Body of pancreas (tissue), 4 donors: ENCODE results near the gene ECSIT. TPM values are rescaled to one million over a fixed set of nuclear protein-coding genes. Genes with fewer than 3 reads are reported as not detected.

Source experiments
- ATAC-seq: fragments of 150-250 bp; one replicate; pipeline ENCODE4 v1.9.1; 2016
- DNase-seq, 4 donors: peaks; one replicate each; pipeline ENCODE4 v3.0.0-alpha.2; 2019
- H3K27ac ChIP-seq, 4 donors: fragments of 200-600 bp; sonication (generic); 1 replicate in 3 of 4; 2 replicates in 1 of 4; pipeline versions ENCODE4 v1.5.1 to v1.6.1; 2016 to 2019; ENCODE audit warnings: mild to moderate bottlenecking in 1 of 4, mixed read lengths in 1 of 4, moderate library complexity in 1 of 4
- H3K27me3 ChIP-seq, 2 donors: fragments of 200-600 bp; sonication (generic); one replicate each; pipeline ENCODE4 v1.6.0; 2016; ENCODE audit warnings: mild to moderate bottlenecking in 1 of 2
- H3K36me3 ChIP-seq, 2 donors: fragments of 200-600 bp; sonication (generic); replicated peaks in 1 of 2; 2 replicates each; pipeline ENCODE4 v1.5.1; 2016; ENCODE audit warnings: low read depth in 2 of 2; ENCODE audit not compliant: insufficient read depth in 1 of 2
- H3K4me1 ChIP-seq: fragments of 200-600 bp; sonication (generic); one replicate; pipeline ENCODE4 v1.6.0; 2016
- H3K4me3 ChIP-seq, 2 donors: fragments of 200-600 bp; sonication (generic); 1 replicate in 1 of 2; 2 replicates in 1 of 2; pipeline ENCODE4 v1.5.1; 2016 to 2019
- H3K9me3 ChIP-seq, 3 donors: fragments of 200-600 bp; sonication (generic); 1 replicate in 2 of 3; 2 replicates in 1 of 3; pipeline ENCODE4 v1.5.1; 2016
- CTCF ChIP-seq, 7 experiments: fragments of 450-650 bp in 4 of 7; fragments of 200-600 bp in 3 of 7; sonication (generic) in 3 of 7; IDR thresholded peaks; one replicate each; pipeline ENCODE4 v1.5.1; 2016 to 2019; ENCODE audit warnings: antibody characterized with exemption in 7 of 7
- POLR2A ChIP-seq, 3 donors: fragments of 450-650 bp; IDR thresholded peaks; one replicate each; pipeline ENCODE4 v1.6.1; 2016; ENCODE audit warnings: antibody characterized with exemption in 3 of 3, mild to moderate bottlenecking in 2 of 3
- WGBS, 2 donors: methylation state at CpG; one replicate each; pipeline ENCODE4 v1.1.5; 2017; 5-methylcytosine and 5-hydroxymethylcytosine counted together
- intact Hi-C: fragments of 100-400 bp; cut with DNase I; formaldehyde crosslinking; loops from one replicate; pipeline ENCODE4 v1.15.1; 2023
- microRNA-seq, 2 donors: library from miRNA; unstranded; fragments of <30 nt; microRNA quantifications; one replicate each; pipeline ENCODE4, GENCODE V29; 2016; ENCODE audit warnings: borderline number of aligned reads in 2 of 2, borderline replicate concordance in 2 of 2
- small RNA-seq: library from RNA; depleted of rRNA; stranded (forward); fragments of <200 nt; gene quantifications from one replicate; pipeline ENCODE3, GENCODE V24; 2016
- total RNA-seq, 2 donors: library from RNA; depleted of rRNA; stranded (reverse); fragments of >200 nt; gene quantifications; one replicate each; pipeline ENCODE4 v1.1.0, GENCODE V29; 2016

Gene ECSIT
- total RNA-seq, 2 donors from 2014 or later = 55.8 to 79.1 TPM

GRCh38 chr19:11458236-11458900 lies 70.6 kb downstream of the ECSIT start:
- intact Hi-C loops = loop anchor here (10.0 kb wide), 1 partner anchor 444 kb away; no protein-coding TSS in a partner anchor
- no peaks in the 10 kb centered on the region for H3K9me3 ChIP-seq
- H3K36me3 ChIP-seq = no peaks in the 10 kb centered on the region
- no peak for ATAC-seq
- 73 to 74% methylated on average over 5 to 19 of the region's 19 CpGs for WGBS, 2 donors
- no peak overlapping the region for H3K27ac ChIP-seq
- no peaks in the 10 kb centered on the region for H3K27me3 ChIP-seq
- no peaks in the 10 kb centered on the region for H3K4me1 ChIP-seq
- DNase-seq = no peak
- TF ChIP-seq POLR2A (IDR thresholded peaks at IDR 0.05) = no peak
- no peak overlapping the region for H3K4me3 ChIP-seq

- H3K27me3 ChIP-seq = no peaks in the 10 kb centered on the region
- intact Hi-C loops = loop anchor here (10.0 kb wide), 1 partner anchor 443 kb away; no protein-coding TSS in a partner anchor
- no peaks in the 10 kb centered on the region for H3K36me3 ChIP-seq
- no peak for ATAC-seq
- 76 to 88% methylated on average over 5 to 19 of the region's 20 CpGs for WGBS, 2 donors
- H3K4me1 ChIP-seq = no peaks in the 10 kb centered on the region
- no peak overlapping the region for H3K27ac ChIP-seq
- DNase-seq = no peak
- H3K4me3 ChIP-seq = no peak overlapping the region
- no peaks in the 10 kb centered on the region for H3K9me3 ChIP-seq
- TF ChIP-seq CTCF (IDR thresholded peaks at IDR 0.05) = no peak
- no peak for TF ChIP-seq POLR2A (IDR thresholded peaks at IDR 0.05)
These were observed 71.1 kb downstream of the ECSIT start for GRCh38 chr19:11457831-11458230.

- TF ChIP-seq CTCF (IDR thresholded peaks at IDR 0.05) = no peak
- TF ChIP-seq POLR2A (IDR thresholded peaks at IDR 0.05) = no peak
- no peak for ATAC-seq
- WGBS, 2 donors = 28 to 33% methylated on average over 4 to 18 of the region's 18 CpGs
These were observed 71.8 kb downstream of the ECSIT start for GRCh38 chr19:11457115-11457514.

GRCh38 chr19:11456659-11457058 lies 72.3 kb downstream of the ECSIT start:
- no peaks in the 10 kb centered on the region for H3K36me3 ChIP-seq
- TF ChIP-seq CTCF (IDR thresholded peaks at IDR 0.05) (no peak), POLR2A (IDR thresholded peaks at IDR 0.05) (no peak)
- no peak for ATAC-seq
- intact Hi-C loops = loop anchor here (10.0 kb wide), 1 partner anchor 442 kb away; no protein-coding TSS in a partner anchor
- no peak overlapping the region for H3K27ac ChIP-seq
- no peak overlapping the region for H3K4me3 ChIP-seq
- no peaks in the 10 kb centered on the region for H3K27me3 ChIP-seq
- 86 to 89% methylated on average over 6 to 7 of the region's 7 CpGs for WGBS, 2 donors
- no peaks in the 10 kb centered on the region for H3K9me3 ChIP-seq
- no peaks in the 10 kb centered on the region for H3K4me1 ChIP-seq
- no peak for DNase-seq

More at GRCh38 chr19:11457115-11457514, 71.8 kb downstream of the ECSIT start:
- Histone ChIP-seq H3K4me3 (no peak overlapping the region), H3K9me3 (no peaks in the 10 kb centered on the region), H3K27me3 (no peaks in the 10 kb centered on the region), H3K4me1 (no peaks in the 10 kb centered on the region), H3K36me3 (no peaks in the 10 kb centered on the region), H3K27ac (no peak overlapping the region)
- no peak for DNase-seq
- intact Hi-C loops = loop anchor here (10.0 kb wide), 1 partner anchor 442 kb away; no protein-coding TSS in a partner anchor

Small RNA genes within 50 kb of the gene (microRNA-seq; reads per million reads assigned to microRNA genes)
- 0 reads per million in 2 donors for gene MIR7974

Small RNA genes within 50 kb of the gene (small RNA-seq; reads per million reads assigned to genes)
- not detected for gene MIR7974
- not detected for gene RN7SL833P

Other genes with a start within 250 kb of the ECSIT start
- not detected for gene TSPAN16, start 233.0 kb downstream of the ECSIT start, total RNA-seq
- 10 to 100 TPM; 47.1 to 51.6 TPM for gene RAB3D, start 189.5 kb downstream of the ECSIT start, total RNA-seq
- 100 to 1,000 TPM; 176 to 197 TPM for gene TMEM205, start 182.9 kb downstream of the ECSIT start, total RNA-seq
- gene CCDC159, start 182.6 kb downstream of the ECSIT start, total RNA-seq = 10 to 100 TPM; 26.5 to 32.6 TPM
- gene PLPPR2, start 173.7 kb downstream of the ECSIT start, total RNA-seq = 10 to 100 TPM in 1 of 2 donors, 1 to 10 TPM in 1; 9.9 to 30.3 TPM
- gene SWSAP1, start 154.5 kb downstream of the ECSIT start, total RNA-seq = 1 to 10 TPM in 1 of 2 donors, under 1 TPM in 1; 0.78 to 2.0 TPM
- gene EPOR, start 144.8 kb downstream of the ECSIT start, total RNA-seq = 10 to 100 TPM; 15.0 to 20.4 TPM
- 10 to 100 TPM; 35.0 to 56.0 TPM for gene RGL3, start 109.8 kb downstream of the ECSIT start, total RNA-seq
- under 1 TPM in 1 of 2 donors, not detected in 1; 0.26 TPM for gene ODAD3, start 94.0 kb downstream of the ECSIT start, total RNA-seq
- 100 to 1,000 TPM; 134 to 194 TPM for gene PRKCSH, start 93.5 kb downstream of the ECSIT start, total RNA-seq
- gene ELAVL3, start 48.1 kb downstream of the ECSIT start, total RNA-seq = not detected
- gene ZNF653, start 23.3 kb downstream of the ECSIT start, total RNA-seq = 10 to 100 TPM in 1 of 2 donors, 1 to 10 TPM in 1; 9.6 to 22.1 TPM
- gene CNN1, start 9.7 kb upstream of the ECSIT start, total RNA-seq = 10 to 100 TPM; 10.9 to 15.2 TPM
- gene ELOF1, start 30.1 kb upstream of the ECSIT start, total RNA-seq = 10 to 100 TPM; 36.6 TPM
- 10 to 100 TPM in 1 of 2 donors, 1 to 10 TPM in 1; 8.0 to 22.4 TPM for gene ACP5, start 48.5 kb upstream of the ECSIT start, total RNA-seq
- gene ZNF627, start 68.3 kb upstream of the ECSIT start, total RNA-seq = 1 to 10 TPM; 4.6 to 8.8 TPM
- 10 to 100 TPM in 1 of 2 donors, 1 to 10 TPM in 1; 4.7 to 11.9 TPM for gene ZNF823, start 209.8 kb upstream of the ECSIT start, total RNA-seq
- gene ZNF441, start 237.9 kb upstream of the ECSIT start, total RNA-seq = 10 to 100 TPM in 1 of 2 donors, 1 to 10 TPM in 1; 7.3 to 13.8 TPM